HEK293 (cell line): ENCODE measurements around the gene OR1F1.

Experiments used
- BCL11A ChIP-seq: fragments of 450-650 bp; formaldehyde crosslinking; IDR thresholded peaks from 2 replicates; pipeline ENCODE4 v1.5.1; 2016; ENCODE audit warnings: low read depth, missing biosample characterization, missing genetic modification characterization
- CTCF ChIP-seq: fragments of 450-650 bp; formaldehyde crosslinking; IDR thresholded peaks from 2 replicates; pipeline ENCODE4 v1.5.1; 2016; ENCODE audit warnings: missing biosample characterization, missing genetic modification characterization
- KLF16 ChIP-seq: fragments of 450-650 bp; formaldehyde crosslinking; IDR thresholded peaks from 2 replicates; pipeline ENCODE4 v1.5.1; 2017; ENCODE audit warnings: missing biosample characterization, missing genetic modification characterization
- KLF9 ChIP-seq: fragments of 450-650 bp; formaldehyde crosslinking; IDR thresholded peaks from 2 replicates; pipeline ENCODE4 v1.5.1; 2016; ENCODE audit warnings: missing biosample characterization, missing genetic modification characterization, low read depth
- REST ChIP-seq: fragments of 450-650 bp; formaldehyde crosslinking; IDR thresholded peaks from 2 replicates; pipeline ENCODE4 v1.5.1; 2016; ENCODE audit warnings: missing biosample characterization, missing genetic modification characterization
- ZNF10 ChIP-seq: fragments of 450-650 bp; formaldehyde crosslinking; IDR thresholded peaks from 2 replicates; pipeline ENCODE4 v1.5.1; 2017; ENCODE audit warnings: missing biosample characterization, missing genetic modification characterization
- ZNF146 ChIP-seq: fragments of 450-650 bp; formaldehyde crosslinking; IDR thresholded peaks from 2 replicates; pipeline ENCODE4 v1.5.1; 2016; ENCODE audit warnings: missing biosample characterization, missing genetic modification characterization
- ZNF302 ChIP-seq: fragments of 450-650 bp; formaldehyde crosslinking; IDR thresholded peaks from 2 replicates; pipeline ENCODE4 v1.5.1; 2016; ENCODE audit warnings: missing biosample characterization, missing genetic modification characterization, low read depth
- ZNF335 ChIP-seq: fragments of 450-650 bp; formaldehyde crosslinking; conservative IDR thresholded peaks from 2 replicates; pipeline ENCODE4 v1.5.1; 2016; ENCODE audit warnings: missing biosample characterization, missing genetic modification characterization

- TF ChIP-seq KLF16 (tag by site-specific recombination) (no peak), BCL11A (tag by site-specific recombination) (no peak), ZNF302 (tag by site-specific recombination) (no peak), REST (tag by site-specific recombination) (no peak), ZNF146 (tag by site-specific recombination) (no peak), CTCF (tag by site-specific recombination) (no peak), ZNF10 (tag by site-specific recombination) (no peak), KLF9 (tag by site-specific recombination) (no peak), ZNF335 (tag by site-specific recombination) (no peak)
Observed at GRCh38 chr16:3148256-3149192, 39.5 kb upstream of the OR1F1 start.
